Measurements from ENCODE around the gene CTNNA3. TPM values are rescaled to one million over a fixed set of nuclear protein-coding genes. Genes with fewer than 3 reads are reported as not detected.

Gene CTNNA3
- total RNA-seq, 1 experiment from 2014 or later, result 0.32 TPM

DNA sequence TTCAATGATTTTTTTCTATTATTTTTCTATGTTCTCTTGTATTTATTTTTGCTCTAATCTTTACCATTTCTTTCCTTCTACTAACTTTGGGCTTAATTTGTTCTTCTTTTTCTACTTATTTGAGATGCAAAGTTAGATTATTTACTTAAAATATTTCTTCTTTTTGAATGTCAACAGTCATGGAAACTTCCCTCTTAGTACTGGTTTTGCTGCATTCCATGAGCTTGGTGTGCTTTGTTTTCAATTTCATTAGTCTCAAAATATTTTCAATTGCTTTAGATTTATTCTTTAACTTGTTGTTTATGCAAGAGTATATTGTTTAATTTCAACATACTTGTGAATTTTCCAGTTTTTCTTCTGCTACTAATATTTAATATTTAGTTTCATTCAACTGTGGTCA, 539.8 kb downstream of the CTNNA3 start:
- H2AFZ ChIP-seq (ENCODE audit: low read depth, low read length, poor library complexity, severe bottlenecking), result no peak overlapping the region
- intact Hi-C loops (cut with micrococcal nuclease), result no loop called here
- no peak for ATAC-seq
- ChIA-PET POLR2A (no interaction called here), RAD21 (ENCODE audit: low non-redundant PET in 1 of 2, low total read pairs in 2 of 2, uncharacterized antibody in 2 of 2, unreplicated experiment in 2 of 2) (no interaction called here), CTCF (no interaction called here)
- H4K20me1 ChIP-seq (ENCODE audit: insufficient read depth), result no peaks in the 10 kb centered on the region; the same call in 1 of the 2 replicates
- H3K9ac ChIP-seq (ENCODE audit: low read length), result no peak overlapping the region
- no peaks in the 10 kb centered on the region for H3K27me3 ChIP-seq (ENCODE audit: insufficient read depth, low read length)
- H3K4me2 ChIP-seq (ENCODE audit: low read length), result no peak overlapping the region
- no peaks in the 10 kb centered on the region for H3K9me3 ChIP-seq (ENCODE audit: control insufficient read depth in 1 of 2, insufficient read depth in 1 of 2, low read depth in 1 of 2, low read length in 2 of 2)
- DNase-seq (ENCODE audit: low read depth, low spot score), result no peak
- H3K9me2 ChIP-seq (ENCODE audit: insufficient read depth), result no peaks in the 10 kb centered on the region; the same call in 1 of the 2 replicates
- no peaks in the 10 kb centered on the region for H3K79me2 ChIP-seq (ENCODE audit: insufficient read depth, low read length)
- no TSS peak for BruUV-seq (replicated peaks)
- H3K4me3 ChIP-seq (replicated peaks in 1 of 2; ENCODE audit: low read depth in 1 of 2, low read length in 2 of 2), result no peak overlapping the region
- TF ChIP-seq, protein P1, sequence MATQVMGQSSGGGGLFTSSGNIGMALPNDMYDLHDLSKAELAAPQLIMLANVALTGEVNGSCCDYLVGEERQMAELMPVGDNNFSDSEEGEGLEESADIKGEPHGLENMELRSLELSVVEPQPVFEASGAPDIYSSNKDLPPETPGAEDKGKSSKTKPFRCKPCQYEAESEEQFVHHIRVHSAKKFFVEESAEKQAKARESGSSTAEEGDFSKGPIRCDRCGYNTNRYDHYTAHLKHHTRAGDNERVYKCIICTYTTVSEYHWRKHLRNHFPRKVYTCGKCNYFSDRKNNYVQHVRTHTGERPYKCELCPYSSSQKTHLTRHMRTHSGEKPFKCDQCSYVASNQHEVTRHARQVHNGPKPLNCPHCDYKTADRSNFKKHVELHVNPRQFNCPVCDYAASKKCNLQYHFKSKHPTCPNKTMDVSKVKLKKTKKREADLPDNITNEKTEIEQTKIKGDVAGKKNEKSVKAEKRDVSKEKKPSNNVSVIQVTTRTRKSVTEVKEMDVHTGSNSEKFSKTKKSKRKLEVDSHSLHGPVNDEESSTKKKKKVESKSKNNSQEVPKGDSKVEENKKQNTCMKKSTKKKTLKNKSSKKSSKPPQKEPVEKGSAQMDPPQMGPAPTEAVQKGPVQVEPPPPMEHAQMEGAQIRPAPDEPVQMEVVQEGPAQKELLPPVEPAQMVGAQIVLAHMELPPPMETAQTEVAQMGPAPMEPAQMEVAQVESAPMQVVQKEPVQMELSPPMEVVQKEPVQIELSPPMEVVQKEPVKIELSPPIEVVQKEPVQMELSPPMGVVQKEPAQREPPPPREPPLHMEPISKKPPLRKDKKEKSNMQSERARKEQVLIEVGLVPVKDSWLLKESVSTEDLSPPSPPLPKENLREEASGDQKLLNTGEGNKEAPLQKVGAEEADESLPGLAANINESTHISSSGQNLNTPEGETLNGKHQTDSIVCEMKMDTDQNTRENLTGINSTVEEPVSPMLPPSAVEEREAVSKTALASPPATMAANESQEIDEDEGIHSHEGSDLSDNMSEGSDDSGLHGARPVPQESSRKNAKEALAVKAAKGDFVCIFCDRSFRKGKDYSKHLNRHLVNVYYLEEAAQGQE (IDR thresholded peaks at IDR 0.05; ENCODE audit: low read depth), result no peak
- TF ChIP-seq SP1 (IDR thresholded peaks at IDR 0.05; ENCODE audit: low read depth), result no peak
- no peak for TF ChIP-seq SIN3A (IDR thresholded peaks at IDR 0.05; ENCODE audit: low read depth)
- TF ChIP-seq, protein P2, sequence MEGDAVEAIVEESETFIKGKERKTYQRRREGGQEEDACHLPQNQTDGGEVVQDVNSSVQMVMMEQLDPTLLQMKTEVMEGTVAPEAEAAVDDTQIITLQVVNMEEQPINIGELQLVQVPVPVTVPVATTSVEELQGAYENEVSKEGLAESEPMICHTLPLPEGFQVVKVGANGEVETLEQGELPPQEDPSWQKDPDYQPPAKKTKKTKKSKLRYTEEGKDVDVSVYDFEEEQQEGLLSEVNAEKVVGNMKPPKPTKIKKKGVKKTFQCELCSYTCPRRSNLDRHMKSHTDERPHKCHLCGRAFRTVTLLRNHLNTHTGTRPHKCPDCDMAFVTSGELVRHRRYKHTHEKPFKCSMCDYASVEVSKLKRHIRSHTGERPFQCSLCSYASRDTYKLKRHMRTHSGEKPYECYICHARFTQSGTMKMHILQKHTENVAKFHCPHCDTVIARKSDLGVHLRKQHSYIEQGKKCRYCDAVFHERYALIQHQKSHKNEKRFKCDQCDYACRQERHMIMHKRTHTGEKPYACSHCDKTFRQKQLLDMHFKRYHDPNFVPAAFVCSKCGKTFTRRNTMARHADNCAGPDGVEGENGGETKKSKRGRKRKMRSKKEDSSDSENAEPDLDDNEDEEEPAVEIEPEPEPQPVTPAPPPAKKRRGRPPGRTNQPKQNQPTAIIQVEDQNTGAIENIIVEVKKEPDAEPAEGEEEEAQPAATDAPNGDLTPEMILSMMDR (IDR thresholded peaks at IDR 0.05 in 2 of 3, conservative IDR thresholded peaks at IDR 0.05 in 1 of 3; ENCODE audit: borderline replicate concordance in 1 of 3, insufficient read depth in 1 of 3, low read depth in 2 of 3, low read length in 2 of 3), result no peak
- no peak for TF ChIP-seq ZNF274 (IDR thresholded peaks at IDR 0.05; ENCODE audit: low read depth, low read length)
- TF ChIP-seq POLR2A (IDR thresholded peaks at IDR 0.05; ENCODE audit: borderline replicate concordance, extremely low read depth, insufficient read depth, insufficient read length), result no peak
- TF ChIP-seq RAD21 (IDR thresholded peaks at IDR 0.05; ENCODE audit: low read depth), result no peak
- no peak for TF ChIP-seq CEBPB (IDR thresholded peaks at IDR 0.05; ENCODE audit: low read depth)
- TF ChIP-seq FOSL1 (IDR thresholded peaks at IDR 0.05; ENCODE audit: low read depth), result no peak
- TF ChIP-seq, protein P3, sequence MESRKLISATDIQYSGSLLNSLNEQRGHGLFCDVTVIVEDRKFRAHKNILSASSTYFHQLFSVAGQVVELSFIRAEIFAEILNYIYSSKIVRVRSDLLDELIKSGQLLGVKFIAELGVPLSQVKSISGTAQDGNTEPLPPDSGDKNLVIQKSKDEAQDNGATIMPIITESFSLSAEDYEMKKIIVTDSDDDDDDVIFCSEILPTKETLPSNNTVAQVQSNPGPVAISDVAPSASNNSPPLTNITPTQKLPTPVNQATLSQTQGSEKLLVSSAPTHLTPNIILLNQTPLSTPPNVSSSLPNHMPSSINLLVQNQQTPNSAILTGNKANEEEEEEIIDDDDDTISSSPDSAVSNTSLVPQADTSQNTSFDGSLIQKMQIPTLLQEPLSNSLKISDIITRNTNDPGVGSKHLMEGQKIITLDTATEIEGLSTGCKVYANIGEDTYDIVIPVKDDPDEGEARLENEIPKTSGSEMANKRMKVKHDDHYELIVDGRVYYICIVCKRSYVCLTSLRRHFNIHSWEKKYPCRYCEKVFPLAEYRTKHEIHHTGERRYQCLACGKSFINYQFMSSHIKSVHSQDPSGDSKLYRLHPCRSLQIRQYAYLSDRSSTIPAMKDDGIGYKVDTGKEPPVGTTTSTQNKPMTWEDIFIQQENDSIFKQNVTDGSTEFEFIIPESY (IDR thresholded peaks at IDR 0.05; ENCODE audit: extremely low read depth, insufficient replicate concordance, low read length), result no peak
- TF ChIP-seq, protein P4, sequence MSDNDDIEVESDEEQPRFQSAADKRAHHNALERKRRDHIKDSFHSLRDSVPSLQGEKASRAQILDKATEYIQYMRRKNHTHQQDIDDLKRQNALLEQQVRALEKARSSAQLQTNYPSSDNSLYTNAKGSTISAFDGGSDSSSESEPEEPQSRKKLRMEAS (IDR thresholded peaks at IDR 0.05), result no peak
- TF ChIP-seq ELF1 (IDR thresholded peaks at IDR 0.05; ENCODE audit: borderline replicate concordance, low read depth), result no peak
- no peak for TF ChIP-seq SRF (IDR thresholded peaks at IDR 0.05; ENCODE audit: low read depth)
- TF ChIP-seq, protein P5, sequence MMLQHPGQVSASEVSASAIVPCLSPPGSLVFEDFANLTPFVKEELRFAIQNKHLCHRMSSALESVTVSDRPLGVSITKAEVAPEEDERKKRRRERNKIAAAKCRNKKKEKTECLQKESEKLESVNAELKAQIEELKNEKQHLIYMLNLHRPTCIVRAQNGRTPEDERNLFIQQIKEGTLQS (IDR thresholded peaks at IDR 0.05), result no peak
- no peak for TF ChIP-seq YY1 (IDR thresholded peaks at IDR 0.05; ENCODE audit: extremely low read depth, insufficient replicate concordance, low read depth, low read length)
- TF ChIP-seq TCF7L2 (IDR thresholded peaks at IDR 0.05; ENCODE audit: borderline replicate concordance, extremely low read depth, insufficient read depth, insufficient read length), result no peak
- H3K36me3 ChIP-seq (ENCODE audit: control insufficient read depth in 1 of 2, insufficient read depth in 2 of 2, low read length in 2 of 2), result no peaks in the 10 kb centered on the region
- no peak overlapping the region for H3K27ac ChIP-seq (ENCODE audit: low read depth, low read length)
- no peaks in the 10 kb centered on the region for H3K4me1 ChIP-seq (ENCODE audit: control insufficient read depth in 1 of 2, insufficient read depth in 2 of 2, low read length in 2 of 2)
